ENCODE data around the gene SF3A2. TPM values are rescaled to one million over a fixed set of nuclear protein-coding genes. Genes with fewer than 3 reads are reported as not detected.

Gene SF3A2, protein sequence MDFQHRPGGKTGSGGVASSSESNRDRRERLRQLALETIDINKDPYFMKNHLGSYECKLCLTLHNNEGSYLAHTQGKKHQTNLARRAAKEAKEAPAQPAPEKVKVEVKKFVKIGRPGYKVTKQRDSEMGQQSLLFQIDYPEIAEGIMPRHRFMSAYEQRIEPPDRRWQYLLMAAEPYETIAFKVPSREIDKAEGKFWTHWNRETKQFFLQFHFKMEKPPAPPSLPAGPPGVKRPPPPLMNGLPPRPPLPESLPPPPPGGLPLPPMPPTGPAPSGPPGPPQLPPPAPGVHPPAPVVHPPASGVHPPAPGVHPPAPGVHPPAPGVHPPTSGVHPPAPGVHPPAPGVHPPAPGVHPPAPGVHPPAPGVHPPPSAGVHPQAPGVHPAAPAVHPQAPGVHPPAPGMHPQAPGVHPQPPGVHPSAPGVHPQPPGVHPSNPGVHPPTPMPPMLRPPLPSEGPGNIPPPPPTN
- 27.1 and 27.9 TPM in 2 replicates for total RNA-seq

- H2AFZ ChIP-seq (ENCODE audit: low read length): peak within 1 kb of the TSS; percentile 95
- peak within 1 kb of the TSS; percentile 99 for H3K27ac ChIP-seq (ENCODE audit: low read depth, low read length)
- H3K4me1 ChIP-seq (ENCODE audit: insufficient read depth, low read length): peaks cover 45% of the 10 kb centered on the region
- peak within 1 kb of the TSS; percentile 89 for H3K4me3 ChIP-seq (ENCODE audit: insufficient read depth, low read length)
- H3K27me3 ChIP-seq (ENCODE audit: insufficient read depth, low read length): no peaks in the 10 kb centered on the region
- no peaks in the 10 kb centered on the region for H3K9me3 ChIP-seq (ENCODE audit: low read depth, low read length)
- H3K4me2 ChIP-seq (ENCODE audit: insufficient read depth, low read length): peak within 1 kb of the TSS; percentile 98
- H3K79me2 ChIP-seq (ENCODE audit: insufficient read depth, low read length): peaks cover 94% of the 10 kb centered on the region
- DNase-seq (ENCODE audit: insufficient read length, low spot score, missing footprints): peak; percentile 100
- peaks cover 43% of the 10 kb centered on the region for H4K20me1 ChIP-seq (ENCODE audit: insufficient read depth, low read length)
- TF ChIP-seq, protein P1, sequence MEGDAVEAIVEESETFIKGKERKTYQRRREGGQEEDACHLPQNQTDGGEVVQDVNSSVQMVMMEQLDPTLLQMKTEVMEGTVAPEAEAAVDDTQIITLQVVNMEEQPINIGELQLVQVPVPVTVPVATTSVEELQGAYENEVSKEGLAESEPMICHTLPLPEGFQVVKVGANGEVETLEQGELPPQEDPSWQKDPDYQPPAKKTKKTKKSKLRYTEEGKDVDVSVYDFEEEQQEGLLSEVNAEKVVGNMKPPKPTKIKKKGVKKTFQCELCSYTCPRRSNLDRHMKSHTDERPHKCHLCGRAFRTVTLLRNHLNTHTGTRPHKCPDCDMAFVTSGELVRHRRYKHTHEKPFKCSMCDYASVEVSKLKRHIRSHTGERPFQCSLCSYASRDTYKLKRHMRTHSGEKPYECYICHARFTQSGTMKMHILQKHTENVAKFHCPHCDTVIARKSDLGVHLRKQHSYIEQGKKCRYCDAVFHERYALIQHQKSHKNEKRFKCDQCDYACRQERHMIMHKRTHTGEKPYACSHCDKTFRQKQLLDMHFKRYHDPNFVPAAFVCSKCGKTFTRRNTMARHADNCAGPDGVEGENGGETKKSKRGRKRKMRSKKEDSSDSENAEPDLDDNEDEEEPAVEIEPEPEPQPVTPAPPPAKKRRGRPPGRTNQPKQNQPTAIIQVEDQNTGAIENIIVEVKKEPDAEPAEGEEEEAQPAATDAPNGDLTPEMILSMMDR (IDR thresholded peaks at IDR 0.05; ENCODE audit: extremely low read depth, low read depth, low read length): peak; percentile 90
- H3K36me3 ChIP-seq (ENCODE audit: insufficient read depth, low read length): peaks cover 29% of the 10 kb centered on the region
Measured at GRCh38 chr19:2236314-2237050, at the start of gene SF3A2, which contains the start of gene PLEKHJ1. Gene SF3A2, plus strand, starts transcription at chr19:2236824. Its CDS starts 6,595 bp downstream, at chr19:2243419. Gene PLEKHJ1, minus strand, starts transcription at chr19:2236329. Its CDS starts 81 bp downstream, at chr19:2236248.

DNA sequence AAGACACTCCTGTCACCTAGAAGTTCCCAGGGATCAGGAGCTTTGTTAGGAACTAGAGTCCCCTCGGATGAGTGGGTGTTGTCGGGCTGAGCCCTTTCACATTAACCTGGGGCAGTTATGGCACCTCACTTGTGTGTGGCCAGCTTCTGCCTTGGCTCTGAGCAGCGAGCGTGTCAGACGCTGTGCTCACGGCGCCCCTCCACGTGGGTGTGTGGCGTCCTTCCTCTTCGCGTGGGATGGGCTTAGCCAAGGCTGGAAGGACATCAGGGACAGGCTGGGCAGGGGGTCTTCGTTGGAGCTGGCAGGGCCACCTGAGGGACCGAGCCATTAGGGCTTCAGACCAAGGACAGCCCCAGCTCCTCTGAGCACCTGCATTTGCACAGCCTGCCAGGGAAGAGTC, 49.5 kb upstream of the SF3A2 start:
- H3K27ac ChIP-seq (ENCODE audit: low read depth, low read length): peak overlapping the region; percentile 88
- DNase-seq (ENCODE audit: insufficient read length, low spot score, missing footprints): no peak
- no peaks in the 10 kb centered on the region for H3K9me3 ChIP-seq (ENCODE audit: low read depth, low read length)
- peaks cover 49% of the 10 kb centered on the region for H3K36me3 ChIP-seq (ENCODE audit: insufficient read depth, low read length)
- peaks cover 40% of the 10 kb centered on the region for H3K4me1 ChIP-seq (ENCODE audit: insufficient read depth, low read length)
- no peaks in the 10 kb centered on the region for H3K27me3 ChIP-seq (ENCODE audit: insufficient read depth, low read length)
- H4K20me1 ChIP-seq (ENCODE audit: insufficient read depth, low read length): peaks cover 55% of the 10 kb centered on the region
- H3K4me2 ChIP-seq (ENCODE audit: insufficient read depth, low read length): no peak overlapping the region
- TF ChIP-seq, protein P1 (IDR thresholded peaks at IDR 0.05; ENCODE audit: extremely low read depth, low read depth, low read length): no peak
- peaks cover 87% of the 10 kb centered on the region for H3K79me2 ChIP-seq (ENCODE audit: insufficient read depth, low read length)
- no peak overlapping the region for H2AFZ ChIP-seq (ENCODE audit: low read length)
- no peak overlapping the region for H3K4me3 ChIP-seq (ENCODE audit: insufficient read depth, low read length)

- no peaks in the 10 kb centered on the region for H3K9me3 ChIP-seq (ENCODE audit: low read depth, low read length)
- H3K4me1 ChIP-seq (ENCODE audit: insufficient read depth, low read length): peaks cover 30% of the 10 kb centered on the region
- no peak overlapping the region for H2AFZ ChIP-seq (ENCODE audit: low read length)
- no peak overlapping the region for H3K4me3 ChIP-seq (ENCODE audit: insufficient read depth, low read length)
- peak overlapping the region; percentile 72 for H3K27ac ChIP-seq (ENCODE audit: low read depth, low read length)
- H3K79me2 ChIP-seq (ENCODE audit: insufficient read depth, low read length): peaks cover 87% of the 10 kb centered on the region
- peaks cover 58% of the 10 kb centered on the region for H3K36me3 ChIP-seq (ENCODE audit: insufficient read depth, low read length)
- H3K27me3 ChIP-seq (ENCODE audit: insufficient read depth, low read length): no peaks in the 10 kb centered on the region
- TF ChIP-seq, protein P1 (IDR thresholded peaks at IDR 0.05; ENCODE audit: extremely low read depth, low read depth, low read length): no peak
- DNase-seq (ENCODE audit: insufficient read length, low spot score, missing footprints): peak; percentile 97
- H4K20me1 ChIP-seq (ENCODE audit: insufficient read depth, low read length): peaks cover 49% of the 10 kb centered on the region
- H3K4me2 ChIP-seq (ENCODE audit: insufficient read depth, low read length): no peak overlapping the region
Measured at GRCh38 chr19:2188708-2189385, 47.8 kb upstream of the SF3A2 start.

Data from osteoblast (primary cell).